CD4-positive, alpha-beta T cell (primary cell): ENCODE results near the gene TMEM62. TPM values are rescaled to one million over a fixed set of nuclear protein-coding genes. Genes with fewer than 3 reads are reported as not detected.
A peak's percentile ranks its signal among the peaks of the same experiment; 100 is the strongest.

Source experiments
- ATAC-seq: fragments of 200-7000 bp; cut with Tn5 transposase; one replicate; pipeline ENCODE4 v1.10.0; 2022; ENCODE audit warnings: mild to moderate bottlenecking; ENCODE audit not compliant: poor library complexity
- CTCF ChIA-PET: fragments of 350-600 bp; sonication (Branson Sonifier 250); formaldehyde crosslinking; loops from one replicate; lab custom pipeline; 2021; ENCODE audit warnings: antibody characterized with exemption, inconsistent platforms; lab: Charles Lee
- POLR2A ChIA-PET: fragments of 350-600 bp; sonication (Branson Sonifier 250); formaldehyde crosslinking; loops from one replicate; lab custom pipeline; 2021; ENCODE audit warnings: antibody characterized with exemption, inconsistent platforms; lab: Charles Lee
- DNase-seq, 14 experiments: peaks; one replicate each; pipeline ENCODE4 v3.0.0-alpha.2; 2013 to 2020; ENCODE audit warnings: mixed read lengths in 2 of 14
- H3K27ac ChIP-seq, 2 donors: one replicate each; pipeline versions ENCODE4 v1.5.1 to v1.7.0; 2013; ENCODE audit warnings: low read length in 2 of 2, low read depth in 1 of 2, mild to moderate bottlenecking in 1 of 2
- H3K27me3 ChIP-seq, 2 experiments: 1 replicate in 1 of 2; 2 replicates in 1 of 2; pipeline versions ENCODE4 v1.6.1 to v1.7.0; 2013; ENCODE audit warnings: low read length in 2 of 2, control low read depth in 1 of 2, mild to moderate bottlenecking in 1 of 2, moderate library complexity in 1 of 2; ENCODE audit not compliant: insufficient read depth in 2 of 2, control insufficient read depth in 1 of 2
- H3K36me3 ChIP-seq: one replicate; pipeline ENCODE4 v1.6.1; 2013; ENCODE audit warnings: low read length, control low read depth; ENCODE audit not compliant: insufficient read depth
- H3K4me1 ChIP-seq: one replicate; pipeline ENCODE4 v1.6.1; 2013; ENCODE audit warnings: low read length, control low read depth; ENCODE audit not compliant: insufficient read depth
- H3K4me3 ChIP-seq: one replicate; pipeline ENCODE4 v1.5.1; 2013; ENCODE audit warnings: mild to moderate bottlenecking, low read length, moderate library complexity
- H3K9me3 ChIP-seq, 2 experiments: 1 replicate in 1 of 2; 2 replicates in 1 of 2; pipeline versions ENCODE4 v1.6.1 to v1.7.0; 2013; ENCODE audit warnings: low read length in 2 of 2, mild to moderate bottlenecking in 2 of 2, control low read depth in 1 of 2, moderate library complexity in 1 of 2; ENCODE audit not compliant: control insufficient read depth in 1 of 2, insufficient read depth in 1 of 2
- H3K27ac Mint-ChIP-seq: one replicate; pipeline ENCODE4 v1.8.0; 2020; ENCODE audit warnings: mixed read lengths
- H3K27me3 Mint-ChIP-seq: one replicate; pipeline ENCODE4 v1.8.0; 2021; ENCODE audit warnings: mixed read lengths
- H3K36me3 Mint-ChIP-seq: one replicate; pipeline ENCODE4 v1.8.0; 2021; ENCODE audit warnings: low read depth, mixed read lengths
- H3K4me1 Mint-ChIP-seq: one replicate; pipeline ENCODE4 v1.8.0; 2021; ENCODE audit warnings: low read depth, mixed read lengths
- H3K4me3 Mint-ChIP-seq: one replicate; pipeline ENCODE4 v1.8.0; 2020; ENCODE audit warnings: mild to moderate bottlenecking, mixed read lengths
- H3K9me3 Mint-ChIP-seq: one replicate; pipeline ENCODE4 v1.8.0; 2020; ENCODE audit warnings: mixed read lengths
- CTCF ChIP-seq: fragments of 200-600 bp; IDR thresholded peaks from one replicate; pipeline ENCODE4 v1.8.0; 2022; ENCODE audit warnings: antibody characterized with exemption, mild to moderate bottlenecking
- intact Hi-C, 2 experiments: fragments of 100-400 bp; cut with DNase I in 1 of 2; cut with micrococcal nuclease in 1 of 2; formaldehyde crosslinking; loops; one replicate each; pipeline versions ENCODE4 v1.15.1 to v1.9.0; 2023 to 2025; cut with DNase I, micrococcal nuclease
- total RNA-seq, 174 experiments: library from RNA in 2 of 174; stranded (reverse) in 2 of 174; gene quantifications; one replicate each; pipeline ENCODE4 v1.2.3 and lab custom pipeline; 2021 to 2026

The TMEM62 gene
- total RNA-seq, 2 experiments from 2014 or later, result 17.5 to 22.5 TPM

- Histone ChIP-seq H3K27me3 (no peaks in the 10 kb centered on the region), H3K36me3 (peaks cover 5% of the 10 kb centered on the region), H3K4me1 (peaks cover 3% of the 10 kb centered on the region), H3K9me3 (no peaks in the 10 kb centered on the region), H3K27ac (no peak overlapping the region), H3K4me3 (no peak overlapping the region)
- DNase-seq, result no peak
- Mint-ChIP-seq H3K4me1 (peaks cover 56% of the 10 kb centered on the region), H3K27me3 (no peaks in the 10 kb centered on the region), H3K36me3 (peaks cover 57% of the 10 kb centered on the region), H3K4me3 (peak overlapping the region; percentile 18), H3K27ac (no peak overlapping the region), H3K9me3 (no peaks in the 10 kb centered on the region)
- ChIA-PET POLR2A (interaction anchor here (0.7 kb wide), 1 partner anchor 15 kb away, joined by 3 read pairs; no protein-coding TSS in a partner anchor), CTCF (no interaction called here)
- TF ChIP-seq CTCF, result no peak
- ATAC-seq, result no peak
- intact Hi-C loops, result no loop called here
These were observed 41.5 kb upstream of the TMEM62 start for GRCh38 chr15:43091859-43092258.

DNA sequence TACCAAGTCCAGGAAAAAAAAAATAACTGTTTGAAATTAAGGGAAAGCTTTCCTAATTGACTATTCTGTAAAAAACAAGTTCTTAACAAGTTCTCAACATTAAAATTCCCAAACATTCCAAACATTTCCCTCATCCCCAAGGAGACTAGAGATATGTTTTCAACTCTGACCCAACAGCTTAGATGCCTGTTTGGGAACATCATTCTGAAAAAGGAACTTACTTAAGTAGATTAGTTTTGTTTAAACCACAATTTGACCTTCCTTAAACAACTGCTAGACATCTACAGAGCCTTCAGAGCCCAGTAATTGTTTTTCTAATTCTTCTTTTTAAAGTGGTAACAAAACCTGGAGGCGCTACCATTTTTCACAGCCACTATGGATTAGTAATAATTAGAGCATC is 40.4 kb upstream of the TMEM62 start:
- H3K4me3 ChIP-seq, result no peak overlapping the region
- ATAC-seq (no peak), DNase-seq (no peak)
- no peak for TF ChIP-seq CTCF
- H3K36me3 Mint-ChIP-seq, result peaks cover 58% of the 10 kb centered on the region
- H3K27ac ChIP-seq, result no peak overlapping the region
- H3K27me3 ChIP-seq, result no peaks in the 10 kb centered on the region
- H3K4me3 Mint-ChIP-seq, result no peak overlapping the region
- intact Hi-C loops, result no loop called here
- H3K9me3 Mint-ChIP-seq, result no peaks in the 10 kb centered on the region
- H3K27me3 Mint-ChIP-seq, result no peaks in the 10 kb centered on the region
- H3K36me3 ChIP-seq, result peaks cover 9% of the 10 kb centered on the region
- H3K4me1 Mint-ChIP-seq, result peaks cover 61% of the 10 kb centered on the region
- POLR2A ChIA-PET, result no interaction called here
- CTCF ChIA-PET, result no interaction called here
- H3K27ac Mint-ChIP-seq, result no peak overlapping the region
- peaks cover 3% of the 10 kb centered on the region for H3K4me1 ChIP-seq
- H3K9me3 ChIP-seq, result no peaks in the 10 kb centered on the region

- ATAC-seq (no peak), DNase-seq (no peak)
- no peak overlapping the region for H3K27ac Mint-ChIP-seq
- Histone ChIP-seq H3K36me3 (peaks cover 13% of the 10 kb centered on the region), H3K9me3 (no peaks in the 10 kb centered on the region), H3K4me3 (no peak overlapping the region), H3K27me3 (no peaks in the 10 kb centered on the region), H3K4me1 (peaks cover 6% of the 10 kb centered on the region), H3K27ac (no peak overlapping the region)
- H3K9me3 Mint-ChIP-seq, result no peaks in the 10 kb centered on the region
- intact Hi-C loops, result no loop called here
- no peak overlapping the region for H3K4me3 Mint-ChIP-seq
- H3K36me3 Mint-ChIP-seq, result peaks cover 61% of the 10 kb centered on the region
- H3K27me3 Mint-ChIP-seq, result no peaks in the 10 kb centered on the region
- POLR2A ChIA-PET, result no interaction called here
- TF ChIP-seq CTCF, result no peak
- peaks cover 70% of the 10 kb centered on the region for H3K4me1 Mint-ChIP-seq
- CTCF ChIA-PET, result no interaction called here
These were observed 38.9 kb upstream of the TMEM62 start for GRCh38 chr15:43094416-43095030.
